HPDE6-E6E7 (cell line): Measurements from ENCODE around the gene PDZK1IP1.
"Not testable (repeated sequence)": the region's sequence is repeated elsewhere in the genome, so short reads cannot be mapped to it uniquely, and the experiment has no call there.

Source experiments
- DNase-seq: peaks from one replicate; pipeline ENCODE4 v3.0.0; 2011; ENCODE audit warnings: missing footprints; ENCODE audit errors: extremely low spot score

The PDZK1IP1 gene

DNA sequence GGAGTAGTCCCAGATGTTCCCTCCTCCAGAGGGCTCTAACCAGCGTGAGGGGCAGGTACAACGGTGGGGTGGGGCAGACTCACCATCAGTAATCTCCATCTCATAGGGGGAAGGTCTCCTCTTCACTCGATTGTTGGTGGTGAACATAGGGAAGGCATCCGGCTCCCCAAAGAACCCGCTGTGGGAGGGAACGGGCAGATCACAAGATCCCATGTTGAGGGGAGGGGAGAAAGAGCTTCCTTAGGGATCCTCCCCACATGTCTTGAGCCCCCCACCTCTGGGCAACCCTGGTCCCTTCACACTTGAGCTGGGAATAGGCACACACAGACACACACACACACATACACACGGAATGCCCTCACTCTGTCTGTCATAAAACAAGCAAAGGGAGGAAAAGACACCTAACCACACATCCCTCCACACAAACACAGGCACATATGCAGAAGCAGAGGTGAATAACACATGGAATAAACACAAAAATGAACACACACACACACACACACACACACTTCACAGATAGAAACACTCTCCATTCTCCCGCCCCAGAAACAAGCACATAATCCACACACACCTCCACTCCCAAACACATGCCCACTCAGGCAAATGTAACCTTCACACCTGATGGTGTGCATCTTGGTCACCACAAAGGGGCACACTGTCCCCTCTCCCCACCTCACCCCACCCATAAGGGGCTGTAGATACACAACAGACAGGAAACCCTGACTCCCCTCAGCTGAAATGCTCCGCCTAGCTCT lies 34.3 kb upstream of the PDZK1IP1 start:
- DNase-seq = no peak

DNA sequence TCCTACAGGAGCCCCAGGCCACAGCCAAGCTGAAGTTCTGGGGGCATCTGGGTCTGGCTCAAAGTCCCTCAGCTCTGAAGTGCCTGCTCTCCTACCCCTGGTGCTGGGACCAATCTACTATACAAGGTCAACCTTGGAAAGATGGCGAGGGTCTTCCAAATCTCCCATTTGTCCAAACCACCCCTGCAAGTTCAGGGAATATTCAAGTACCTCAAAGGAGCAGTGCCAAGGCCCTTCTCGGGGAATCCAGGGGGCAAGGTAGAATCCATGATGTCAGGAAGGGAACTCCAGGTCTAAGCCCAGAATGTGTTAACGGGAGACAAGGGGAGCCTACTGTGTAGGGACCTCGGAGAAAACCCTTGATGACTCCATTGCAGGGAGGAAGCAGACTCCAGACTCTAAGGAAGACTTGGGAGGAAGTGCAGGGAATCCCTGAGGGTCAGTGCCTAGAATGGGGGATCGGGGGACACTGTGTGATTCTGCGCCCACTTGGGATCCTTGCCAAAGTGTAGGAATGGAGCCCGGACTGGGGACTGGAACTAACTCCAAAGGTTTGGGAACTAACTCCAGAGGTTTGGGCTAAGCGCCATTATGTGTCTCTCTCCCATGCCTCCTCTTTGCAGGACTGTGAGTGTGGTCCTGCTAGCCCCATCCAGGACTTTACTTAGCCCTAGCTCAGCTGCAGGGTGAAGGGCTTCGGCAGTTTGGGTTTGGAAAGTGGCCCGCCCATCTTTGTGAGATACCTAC lies 33.5 kb upstream of the PDZK1IP1 start:
- no peak for DNase-seq

DNA sequence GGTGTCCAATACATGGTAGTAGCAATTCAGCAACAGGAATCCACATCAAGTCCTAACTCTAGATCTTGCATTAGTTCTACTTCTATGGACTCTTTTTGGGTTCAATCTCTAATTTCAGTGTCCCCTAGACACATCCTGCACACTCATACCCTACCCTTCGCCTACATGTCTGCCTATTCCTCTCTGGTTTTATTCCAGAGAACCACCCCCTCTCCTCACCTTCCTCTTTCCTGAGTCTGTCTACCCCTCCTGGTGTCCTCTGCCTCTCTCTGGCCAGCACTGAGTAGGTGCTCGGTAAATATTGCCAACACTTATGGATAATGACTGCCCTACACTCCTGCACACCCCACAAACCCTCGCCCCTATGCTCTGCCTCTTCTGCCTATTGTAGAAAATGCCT lies 32.6 kb upstream of the PDZK1IP1 start:
- no peak for DNase-seq

DNA sequence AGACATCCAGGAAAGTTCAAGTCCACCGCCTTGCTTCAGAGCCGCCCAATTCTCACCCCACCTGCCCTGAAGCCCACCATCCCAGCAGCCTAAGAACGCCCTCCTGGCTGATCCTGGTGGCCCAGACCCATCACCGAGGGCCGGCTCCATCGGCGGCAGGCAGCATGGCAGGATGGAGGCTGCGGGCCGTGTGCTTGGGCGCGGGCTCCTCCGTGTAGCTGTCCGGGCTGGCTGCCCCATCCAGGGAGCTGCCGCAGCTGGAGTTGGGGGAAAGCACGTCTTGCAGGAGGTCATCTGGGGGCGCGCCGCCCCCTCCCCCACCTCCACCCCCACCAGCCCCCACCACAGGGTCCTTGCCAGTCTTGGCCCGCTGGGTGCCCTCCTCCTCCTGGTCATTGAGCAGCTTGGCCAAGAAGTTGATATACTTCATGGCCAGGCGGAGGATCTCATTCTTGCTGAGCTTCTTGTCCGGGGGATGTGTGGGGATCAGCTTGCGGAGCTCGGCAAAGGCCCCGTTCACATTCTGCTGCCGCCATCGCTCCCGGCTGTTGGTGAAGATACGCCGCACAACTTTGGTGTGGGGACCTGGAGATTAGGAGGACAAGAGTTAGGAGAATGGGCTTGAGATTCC lies 29.9 kb upstream of the PDZK1IP1 start:
- DNase-seq = no peak

DNA sequence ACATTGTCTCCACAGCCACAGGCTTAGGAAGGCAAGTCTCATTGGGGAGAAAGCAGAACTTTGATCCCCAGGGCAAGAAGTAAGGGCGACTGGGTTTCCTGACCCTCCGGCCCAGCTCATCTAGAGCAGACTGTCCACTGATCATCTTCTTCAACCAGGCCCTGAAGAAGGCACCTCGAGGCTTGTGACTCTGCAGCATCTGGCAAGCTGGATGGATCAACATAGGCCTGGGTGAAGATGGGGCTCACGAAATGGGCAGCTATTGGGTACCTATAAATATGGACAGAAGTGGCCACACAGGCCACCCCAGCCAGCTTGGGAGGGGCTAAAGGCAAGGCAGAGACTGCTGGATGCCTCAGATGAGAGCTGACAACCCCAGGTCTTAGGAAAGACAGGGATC lies 29.2 kb upstream of the PDZK1IP1 start:
- no peak for DNase-seq

DNA sequence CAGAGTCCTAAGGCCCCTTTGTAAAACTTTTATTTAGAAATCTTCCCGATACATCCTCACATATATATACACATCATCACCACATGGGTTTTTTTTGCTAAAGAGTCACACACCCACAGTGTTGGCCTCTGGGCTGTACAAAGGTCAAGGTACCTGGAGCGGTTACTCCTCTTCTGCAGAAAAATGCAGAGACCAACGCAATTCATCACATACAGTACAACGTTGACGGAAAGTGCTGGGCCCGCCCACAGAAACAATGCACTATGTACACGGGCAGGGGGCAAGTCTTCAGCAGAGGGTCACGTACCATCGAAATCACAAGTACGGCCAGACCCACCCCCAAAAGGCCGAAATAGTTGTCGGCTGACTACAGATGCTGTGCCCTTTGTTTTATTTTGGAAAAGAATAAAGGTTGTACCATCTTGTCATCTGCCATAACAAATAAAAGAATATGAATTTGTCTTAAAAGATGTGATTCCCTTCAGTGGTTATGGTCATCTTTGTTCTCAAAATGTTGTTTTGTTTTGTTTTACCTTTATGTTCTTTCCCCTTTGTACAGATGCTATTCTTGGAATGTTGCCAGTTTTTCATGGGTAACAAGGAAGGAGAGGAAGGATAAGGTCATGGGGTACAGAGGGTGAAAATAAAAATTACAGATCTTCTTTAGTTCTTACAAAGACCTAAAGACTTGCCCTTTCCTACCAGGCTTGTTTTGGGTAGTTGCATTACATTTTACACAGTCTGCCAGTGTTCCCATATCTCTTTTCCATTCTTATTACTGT lies 26.6 kb upstream of the PDZK1IP1 start:
- DNase-seq = no peak

DNA sequence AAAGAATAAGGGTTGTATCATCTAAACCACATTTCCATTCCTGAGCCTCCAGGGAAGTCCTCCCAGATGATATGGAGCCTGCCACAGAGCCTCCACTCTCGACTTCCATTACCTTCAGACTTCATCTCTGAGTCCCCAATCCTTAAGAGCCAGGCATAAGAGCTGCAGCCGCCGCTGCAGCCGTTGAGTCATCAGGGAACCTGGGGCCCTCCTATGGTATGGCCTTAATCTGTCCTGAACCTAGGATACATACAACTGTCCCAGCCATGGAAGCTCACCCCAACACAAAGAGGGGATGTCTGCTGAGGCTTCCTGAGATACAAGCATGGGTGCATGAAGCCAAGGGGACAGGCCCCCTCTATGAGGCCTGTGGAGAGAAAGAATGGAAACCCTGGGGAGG lies 25.9 kb upstream of the PDZK1IP1 start:
- DNase-seq = no peak

DNA sequence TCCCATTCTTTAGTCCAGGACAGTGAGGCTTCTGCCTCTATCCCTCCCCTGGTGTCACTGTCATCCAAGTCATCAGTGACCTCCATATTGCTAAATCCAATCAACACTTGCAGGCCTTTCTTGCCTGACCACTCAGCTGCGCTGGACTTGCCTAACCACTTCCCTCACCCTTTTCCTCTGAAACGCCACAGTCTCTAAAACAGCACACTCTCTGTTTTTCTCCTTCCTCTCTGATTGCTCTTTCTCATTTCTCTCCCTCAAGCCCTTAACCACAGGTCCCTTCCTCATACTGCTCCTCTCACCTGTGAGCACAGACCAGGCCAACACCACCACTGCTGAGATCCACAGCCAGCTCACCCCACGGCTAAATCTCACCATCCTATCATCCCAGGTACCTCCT lies 24.7 kb upstream of the PDZK1IP1 start:
- DNase-seq = no peak

DNA sequence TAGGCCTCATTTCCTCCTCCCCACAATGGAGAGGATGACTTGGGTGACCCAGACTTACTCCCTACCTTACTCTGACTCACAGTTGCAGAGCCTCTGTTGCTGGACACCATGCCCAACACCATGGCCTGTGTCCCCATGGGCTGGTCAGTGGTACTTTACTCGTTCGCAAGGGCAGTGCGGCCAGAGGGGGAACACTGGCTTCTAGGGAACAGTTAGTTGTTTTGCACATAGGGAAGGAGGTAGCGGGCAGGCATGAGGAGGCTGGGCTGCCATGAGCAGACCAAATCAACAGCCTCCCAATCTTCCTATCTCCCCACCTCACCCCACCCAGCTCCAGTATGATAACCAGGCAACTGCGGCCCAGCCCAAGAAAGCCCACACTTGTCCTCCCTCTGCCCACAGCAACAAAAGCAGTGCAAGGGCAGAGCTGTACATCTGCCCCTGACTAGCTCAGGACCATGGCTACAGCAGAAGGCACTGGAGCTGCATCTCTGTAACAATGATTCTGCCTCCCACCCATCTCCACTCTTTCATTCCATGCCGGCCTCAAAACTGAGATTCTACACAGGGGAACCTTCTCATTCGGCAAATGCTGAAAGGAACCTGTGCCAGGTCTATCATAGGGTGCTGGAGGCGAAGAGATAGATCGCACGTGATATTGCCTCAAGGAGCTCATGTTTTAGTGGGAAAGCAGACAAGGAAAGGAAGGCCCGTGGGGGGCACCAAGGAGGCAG lies 23.6 kb upstream of the PDZK1IP1 start:
- DNase-seq = no peak

DNA sequence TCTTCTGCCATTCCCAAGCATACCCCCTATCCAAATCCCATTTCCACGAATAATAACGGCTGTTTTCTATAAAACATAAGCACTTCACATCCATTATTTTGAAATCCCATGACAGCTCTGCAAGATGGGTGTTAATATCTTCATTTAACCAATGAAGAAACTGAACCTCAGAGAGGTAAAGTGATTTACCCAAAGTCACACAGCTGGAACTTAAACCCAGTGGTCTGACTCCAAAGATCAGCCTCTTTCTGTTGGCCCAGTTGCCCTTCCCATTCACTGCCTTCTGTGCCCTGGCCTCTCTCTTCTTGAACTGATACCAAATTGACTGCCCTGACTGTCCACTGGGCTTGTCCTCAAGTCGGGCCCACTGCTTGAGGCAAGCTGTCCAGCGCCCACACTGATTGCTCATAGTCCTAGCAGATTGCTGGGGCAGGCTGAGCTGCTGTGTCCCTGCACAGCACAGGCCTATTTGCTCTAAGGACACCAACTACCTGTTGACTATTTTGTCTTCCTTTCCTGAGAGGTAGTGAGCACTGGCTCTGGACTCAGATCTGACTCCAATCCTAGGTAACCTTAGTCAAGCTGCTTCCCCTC lies 22.9 kb upstream of the PDZK1IP1 start:
- DNase-seq = no peak

DNA sequence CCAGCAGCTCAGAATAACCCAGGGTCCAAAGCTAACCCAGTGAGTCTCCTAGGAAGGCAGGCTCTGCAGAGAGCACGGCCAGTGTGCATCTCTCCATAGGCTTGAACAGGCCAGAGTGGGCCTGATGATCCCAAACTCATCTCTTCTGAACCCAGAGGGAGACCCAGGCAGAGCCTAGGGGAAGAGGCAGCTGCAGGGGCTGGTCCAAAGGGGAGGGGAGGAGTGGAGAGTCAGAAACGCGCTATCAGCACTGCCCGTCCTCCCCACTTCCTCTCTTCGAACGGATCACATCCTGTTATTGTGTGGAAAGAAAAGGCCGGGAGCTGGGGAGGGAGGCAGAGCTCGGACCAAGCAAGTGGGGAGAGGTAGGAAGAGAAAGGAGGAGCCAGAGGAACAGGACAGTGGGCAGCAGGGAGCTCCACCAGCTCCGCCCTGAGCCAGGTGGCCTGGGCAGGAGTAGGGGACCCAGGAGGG lies 22.0 kb upstream of the PDZK1IP1 start:
- DNase-seq = no peak

DNA sequence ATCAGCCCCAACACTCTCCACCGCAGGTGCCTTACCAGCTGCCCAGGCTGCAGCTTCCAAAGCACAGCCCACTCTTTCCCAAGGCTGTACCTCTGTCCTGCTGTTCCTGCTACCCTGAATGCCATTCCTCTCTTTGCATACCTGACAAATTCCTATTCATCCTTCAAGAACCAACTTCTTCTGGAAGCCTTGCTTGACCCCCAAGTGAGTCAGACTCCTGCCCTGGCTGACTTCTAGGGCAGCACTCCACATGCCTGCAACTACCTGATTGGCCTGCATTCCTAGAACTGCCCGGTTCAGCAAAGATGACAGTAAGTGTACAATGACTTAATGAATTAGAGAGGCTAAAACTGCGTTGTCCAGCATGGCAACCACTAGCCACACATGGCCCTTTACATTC lies 20.8 kb upstream of the PDZK1IP1 start:
- DNase-seq = no peak

DNA sequence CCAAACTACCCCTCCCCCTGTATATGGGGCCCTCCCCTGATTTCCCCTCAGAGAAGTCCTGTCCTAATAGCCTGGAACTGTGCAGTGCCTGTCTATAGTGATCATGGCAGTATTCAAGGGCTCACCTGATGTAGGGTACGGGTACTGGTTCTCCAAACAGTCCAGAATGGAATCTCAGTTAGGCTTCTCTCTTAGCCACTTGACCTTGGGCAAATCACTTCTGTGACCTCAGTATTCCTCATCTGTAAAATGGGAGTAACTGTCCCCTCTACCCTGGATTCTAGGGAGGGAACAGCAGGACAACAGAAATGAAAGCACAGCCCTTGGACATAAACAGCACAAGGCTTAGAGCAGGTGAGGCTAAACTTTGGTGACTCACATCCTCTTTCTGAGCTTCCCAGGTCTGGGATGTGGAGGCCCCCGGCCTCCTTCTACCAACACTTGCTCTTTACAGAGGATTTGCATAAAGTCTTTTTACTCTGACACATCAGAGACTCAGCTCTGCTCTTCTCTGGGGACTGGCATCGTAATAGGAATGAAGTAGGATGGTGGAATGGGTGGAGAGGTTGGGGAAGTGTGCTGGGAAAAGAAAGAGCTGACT lies 20.0 kb upstream of the PDZK1IP1 start:
- DNase-seq = no peak

DNA sequence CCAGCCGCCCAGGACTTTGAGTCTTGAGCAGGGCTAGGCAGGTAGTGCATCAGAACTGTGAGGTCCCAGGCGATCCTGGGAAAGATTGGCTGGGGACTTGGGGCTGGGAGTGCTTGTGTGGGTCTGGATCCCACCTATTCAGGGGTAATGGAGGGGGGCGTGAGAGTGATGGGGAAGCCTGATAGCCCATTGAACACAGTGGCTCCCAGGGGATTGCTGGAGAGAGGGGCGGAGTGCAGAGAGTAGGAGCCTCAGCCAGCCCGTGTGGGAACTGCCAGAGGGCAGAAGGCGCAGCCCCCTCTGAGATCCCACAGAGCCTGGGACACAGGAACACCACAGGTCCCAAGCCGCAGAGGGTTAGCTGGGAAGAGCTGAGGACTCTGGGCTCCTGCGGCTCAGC lies 19.3 kb upstream of the PDZK1IP1 start:
- DNase-seq = no peak

DNA sequence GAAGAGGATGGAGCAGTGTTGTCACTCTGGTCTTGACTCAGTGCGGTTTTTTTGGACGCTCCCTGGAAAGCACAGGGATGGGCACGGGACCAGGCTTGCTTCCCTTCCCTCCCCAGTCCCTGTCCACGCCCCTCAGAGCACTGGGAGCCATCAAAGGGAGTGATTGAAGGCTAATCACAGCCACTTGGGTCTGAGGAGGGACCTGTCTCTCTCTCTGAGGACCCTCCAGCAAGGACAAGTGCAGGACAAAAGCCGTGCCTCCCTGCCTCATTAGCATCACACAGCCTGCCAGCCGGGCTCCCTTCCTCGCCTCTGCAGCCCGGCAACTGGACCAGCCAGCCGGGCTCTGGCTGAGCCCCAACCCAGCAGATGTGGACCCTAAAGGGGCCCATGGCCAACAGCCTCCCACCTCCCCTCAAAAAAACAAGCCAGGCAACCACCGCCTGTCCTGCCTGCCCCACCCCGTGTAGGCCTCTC lies 18.6 kb upstream of the PDZK1IP1 start:
- DNase-seq = no peak

DNA sequence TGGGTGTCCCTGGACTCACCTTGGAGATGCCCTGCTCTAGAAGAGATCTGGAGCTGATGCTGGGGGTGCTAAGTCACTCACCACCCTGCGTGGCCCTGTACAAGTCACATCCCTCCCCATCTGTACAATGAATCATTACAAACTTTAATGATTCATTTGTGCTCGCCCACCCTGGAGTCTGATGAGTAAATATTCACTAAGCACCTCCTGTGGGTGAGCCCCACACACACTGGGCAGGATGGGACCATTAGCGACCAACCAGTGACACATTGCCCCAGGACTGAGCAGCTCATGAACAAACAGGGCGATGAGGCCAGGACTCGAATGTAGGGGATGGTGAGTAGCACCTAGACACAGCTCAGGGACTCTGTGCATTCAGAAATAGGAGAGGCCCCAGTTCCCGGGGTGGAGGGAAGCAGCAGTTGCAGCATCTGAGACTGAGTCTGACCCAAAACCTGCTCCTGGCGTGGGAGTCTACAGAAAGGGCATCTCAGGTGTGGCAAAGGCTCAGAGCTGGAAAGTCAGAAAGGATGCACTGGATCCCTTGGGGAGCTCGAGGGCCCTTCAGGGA lies 18.1 kb upstream of the PDZK1IP1 start:
- no peak for DNase-seq

DNA sequence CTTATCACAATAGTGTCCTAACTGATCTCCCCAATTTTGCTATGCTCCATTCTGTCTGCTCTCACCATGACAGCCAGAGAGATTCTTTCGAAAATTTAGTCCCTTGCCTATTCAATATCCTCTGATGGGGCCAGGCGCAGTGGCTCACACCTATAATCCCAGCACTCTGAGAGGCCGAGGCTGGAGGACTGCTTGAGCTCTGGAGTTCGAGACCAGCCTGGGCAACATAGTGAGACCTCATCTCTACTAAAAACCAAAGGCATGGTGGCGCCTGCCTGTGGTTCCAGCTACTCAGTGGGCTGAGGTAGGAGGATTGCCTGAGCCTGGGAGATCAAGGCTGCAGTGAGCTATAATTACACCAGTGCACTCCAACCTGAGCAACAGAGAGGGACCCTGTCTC lies 16.1 kb upstream of the PDZK1IP1 start:
- DNase-seq = no peak

DNA sequence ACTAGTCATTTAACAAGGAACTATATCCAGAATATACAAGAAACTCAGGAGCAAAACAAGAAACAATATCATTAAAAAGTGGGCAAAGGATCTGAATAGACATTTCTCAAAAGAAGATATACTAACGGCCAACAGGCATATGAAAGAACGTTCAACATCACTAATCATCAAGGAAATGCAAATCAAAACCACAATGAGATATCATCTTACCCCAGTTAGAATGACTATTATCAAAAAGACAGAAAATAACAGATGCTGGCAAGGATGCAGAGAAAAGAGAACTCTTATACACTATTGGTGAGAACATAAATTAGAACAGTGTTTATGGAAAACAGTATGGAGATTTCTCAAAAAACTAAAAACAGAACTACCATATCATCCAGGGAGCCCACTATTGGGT lies 13.7 kb upstream of the PDZK1IP1 start:
- DNase-seq = not testable (repeated sequence)

DNA sequence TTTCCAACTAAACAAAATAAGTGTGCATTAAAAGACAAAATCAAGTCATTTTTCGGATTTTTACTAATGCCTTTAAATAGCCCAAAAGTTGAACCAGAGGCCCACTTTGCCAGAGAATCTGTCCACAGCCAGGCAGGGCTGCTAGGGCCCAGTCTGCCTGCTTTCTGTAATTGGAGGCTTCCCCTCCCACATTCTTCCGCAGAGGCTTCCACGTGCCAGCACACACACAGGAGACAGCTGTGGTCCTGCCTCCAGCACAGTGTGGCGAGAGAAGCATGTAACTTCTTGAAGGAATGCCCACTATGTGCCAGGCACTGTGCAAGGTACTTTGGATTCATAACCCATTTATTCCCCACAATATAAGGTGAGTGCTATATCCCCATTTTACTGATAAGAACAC lies 11.3 kb upstream of the PDZK1IP1 start:
- no peak for DNase-seq

DNA sequence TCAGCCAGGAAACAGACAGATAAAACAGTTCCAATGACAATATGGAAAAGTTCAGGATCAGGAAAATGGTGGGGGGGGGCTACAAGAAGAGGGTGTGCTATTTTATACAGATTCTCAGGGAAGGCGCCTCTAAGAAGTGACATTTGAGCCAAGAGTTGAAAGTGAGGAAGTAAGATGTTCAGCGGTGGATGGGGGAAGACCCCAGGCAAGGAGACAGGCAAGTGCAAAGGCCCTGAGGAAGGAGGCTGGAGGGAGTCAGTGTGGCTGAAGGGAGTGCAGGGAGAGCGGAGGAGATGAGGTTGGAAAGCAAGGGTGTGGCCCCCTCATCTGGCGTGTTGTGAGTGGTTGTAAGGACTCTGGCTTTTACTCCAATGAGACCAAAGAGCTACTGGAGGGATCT lies 8.4 kb upstream of the PDZK1IP1 start:
- DNase-seq = no peak
